ENCODE data around the gene MTMR6.

MTMR6 gene

DNA sequence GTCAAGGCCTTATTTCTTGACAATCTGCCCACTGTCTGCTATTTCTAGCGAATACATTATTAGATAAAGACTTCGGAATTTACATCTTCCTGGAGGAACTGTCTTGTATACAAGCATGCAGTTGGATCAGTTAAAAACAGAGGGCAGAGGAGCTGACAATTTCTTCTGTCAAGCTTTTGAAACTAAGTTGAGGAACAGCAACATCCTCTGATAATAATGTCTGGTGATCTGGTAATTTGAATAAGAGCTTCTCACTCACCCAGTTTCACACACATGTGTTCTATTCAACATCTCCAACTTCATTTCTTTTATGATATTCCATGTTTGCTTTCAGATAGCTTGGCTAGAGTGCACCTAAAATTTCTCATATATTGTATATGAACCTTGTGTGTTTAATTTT lies 50.2 kb downstream of the MTMR6 start:
- Mint-ChIP-seq H3K9me3 (no peaks in the 10 kb centered on the region), H3K4me3 (no peak overlapping the region), H3K4me1 (no peaks in the 10 kb centered on the region), H3K36me3 (ENCODE audit: low read depth) (no peaks in the 10 kb centered on the region), H3K27me3 (ENCODE audit: low read depth, poor library complexity) (no peaks in the 10 kb centered on the region), H3K27ac (no peak overlapping the region)
- TF ChIP-seq CTCF (IDR thresholded peaks at IDR 0.05), result no peak
- no peak for DNase-seq

DNA sequence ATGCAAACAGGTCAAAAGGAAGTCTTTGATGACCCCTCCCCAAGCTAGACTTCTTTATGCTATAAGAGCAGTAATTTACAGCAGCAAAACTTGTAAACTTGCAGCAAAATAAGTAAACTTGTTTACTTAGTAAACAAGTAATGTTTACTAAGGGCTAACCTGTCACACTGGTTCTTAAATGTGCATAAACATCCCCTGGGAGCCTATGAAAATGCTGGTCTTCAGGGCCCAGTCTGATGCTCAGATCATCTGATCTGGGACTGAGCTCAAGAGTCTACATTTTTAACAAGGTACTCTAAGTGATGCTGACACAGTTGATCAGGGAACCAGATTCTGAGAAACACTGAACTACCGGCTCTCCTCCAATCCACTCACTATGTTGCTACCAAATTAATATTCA lies 53.4 kb downstream of the MTMR6 start:
- no peaks in the 10 kb centered on the region for H3K4me1 Mint-ChIP-seq
- no peak overlapping the region for H3K4me3 Mint-ChIP-seq
- no peaks in the 10 kb centered on the region for H3K36me3 Mint-ChIP-seq (ENCODE audit: low read depth)
- peaks cover 13% of the 10 kb centered on the region for H3K27me3 Mint-ChIP-seq (ENCODE audit: low read depth, poor library complexity)
- TF ChIP-seq CTCF (IDR thresholded peaks at IDR 0.05), result no peak
- H3K27ac Mint-ChIP-seq, result no peak overlapping the region
- DNase-seq, result no peak
- no peaks in the 10 kb centered on the region for H3K9me3 Mint-ChIP-seq

GRCh38 chr13:25232937-25233515 lies 54.3 kb downstream of the MTMR6 start:
- no peak for DNase-seq
- no peak overlapping the region for H3K4me3 Mint-ChIP-seq
- peaks cover 20% of the 10 kb centered on the region for H3K27me3 Mint-ChIP-seq (ENCODE audit: low read depth, poor library complexity)
- H3K9me3 Mint-ChIP-seq, result no peaks in the 10 kb centered on the region
- peaks cover under 1% of the 10 kb centered on the region for H3K4me1 Mint-ChIP-seq
- H3K27ac Mint-ChIP-seq, result no peak overlapping the region
- TF ChIP-seq CTCF (IDR thresholded peaks at IDR 0.05), result peak; percentile 54
- H3K36me3 Mint-ChIP-seq (ENCODE audit: low read depth), result no peaks in the 10 kb centered on the region

- Mint-ChIP-seq H3K9me3 (no peaks in the 10 kb centered on the region), H3K36me3 (ENCODE audit: low read depth) (no peaks in the 10 kb centered on the region), H3K27me3 (ENCODE audit: low read depth, poor library complexity) (peaks cover 24% of the 10 kb centered on the region), H3K27ac (peak overlapping the region; percentile 34), H3K4me3 (no peak overlapping the region), H3K4me1 (peaks cover 6% of the 10 kb centered on the region)
- no peak for DNase-seq
- TF ChIP-seq CTCF (IDR thresholded peaks at IDR 0.05), result no peak
Measured at GRCh38 chr13:25231517-25231916, 55.8 kb downstream of the MTMR6 start.

GRCh38 chr13:25227690-25228089 lies 59.6 kb downstream of the MTMR6 start:
- peaks cover 29% of the 10 kb centered on the region for H3K27me3 Mint-ChIP-seq (ENCODE audit: low read depth, poor library complexity)
- H3K9me3 Mint-ChIP-seq, result no peaks in the 10 kb centered on the region
- DNase-seq, result no peak
- H3K4me1 Mint-ChIP-seq, result peaks cover 6% of the 10 kb centered on the region
- H3K36me3 Mint-ChIP-seq (ENCODE audit: low read depth), result no peaks in the 10 kb centered on the region
- H3K27ac Mint-ChIP-seq, result no peak overlapping the region
- no peak overlapping the region for H3K4me3 Mint-ChIP-seq
- TF ChIP-seq CTCF (IDR thresholded peaks at IDR 0.05), result no peak

DNA sequence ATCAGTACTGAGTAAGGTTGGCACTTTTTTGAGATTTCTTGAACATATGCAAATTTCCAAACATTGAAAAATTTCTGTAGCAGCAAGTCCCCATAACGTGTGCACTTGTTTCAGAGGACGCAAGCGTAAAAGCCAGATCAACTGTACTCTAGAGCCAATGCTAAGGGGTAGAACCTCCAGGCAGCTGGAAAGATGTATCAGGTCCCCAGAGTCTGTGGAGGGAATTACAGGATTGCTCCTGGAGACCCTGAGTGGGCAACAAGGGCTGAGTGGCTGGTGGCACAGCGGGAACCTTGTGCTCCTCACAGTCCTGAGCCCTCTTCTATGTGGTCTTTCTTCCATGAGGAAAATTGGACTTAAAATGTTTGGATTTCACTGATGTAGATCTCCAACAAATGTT lies 61.3 kb downstream of the MTMR6 start:
- H3K9me3 Mint-ChIP-seq, result no peaks in the 10 kb centered on the region

More for the DNA sequence above, 61.3 kb downstream of the MTMR6 start:
- H3K27me3 Mint-ChIP-seq (ENCODE audit: low read depth, poor library complexity), result peaks cover 31% of the 10 kb centered on the region
- no peak for TF ChIP-seq CTCF (IDR thresholded peaks at IDR 0.05)
- no peaks in the 10 kb centered on the region for H3K36me3 Mint-ChIP-seq (ENCODE audit: low read depth)
- no peak overlapping the region for H3K4me3 Mint-ChIP-seq
- peaks cover 6% of the 10 kb centered on the region for H3K4me1 Mint-ChIP-seq
- H3K27ac Mint-ChIP-seq, result no peak overlapping the region
- DNase-seq, result no peak

All from nephron progenitor cell (in vitro differentiated cells).